Stimulated activated CD4-positive, alpha-beta T cell treated with anti-CD3 and anti-CD28 coated beads, Interleukin-12 subunit alpha, Interleukin-12 subunit beta, amount 100 ng/mL, for 48 hours (primary cell): Measurements from ENCODE around the gene SGTB.
A peak's percentile ranks its signal among the peaks of the same experiment; 100 is the strongest.
"Not testable (repeated sequence)": the region's sequence is repeated elsewhere in the genome, so short reads cannot be mapped to it uniquely, and the experiment has no call there.

Source experiments
- DNase-seq, 3 donors: peaks; one replicate each; pipeline ENCODE4 v3.0.0-alpha.2; 2020; ENCODE audit warnings: low read depth in 2 of 3, low spot score in 1 of 3

Gene SGTB

DNA sequence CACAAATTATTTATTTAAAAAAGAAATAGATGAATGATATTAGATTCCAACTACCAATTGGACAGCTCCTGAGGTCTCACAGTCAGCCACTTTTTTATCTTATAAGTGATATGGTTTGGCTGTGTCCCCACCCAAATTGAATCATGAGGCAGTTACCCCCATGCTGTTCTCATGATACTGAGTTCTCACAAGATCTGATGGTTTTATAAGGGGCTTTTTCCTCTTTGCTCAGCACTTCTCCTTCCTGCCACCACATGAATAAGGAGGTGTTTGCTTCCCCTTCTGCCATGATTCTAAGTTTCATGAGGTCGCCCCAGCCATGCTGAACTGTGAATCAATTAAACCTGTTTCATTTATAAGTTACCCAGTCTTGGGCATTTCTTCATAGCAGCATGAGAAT lies 13.0 kb upstream of the SGTB start:
- no peak for DNase-seq

DNA sequence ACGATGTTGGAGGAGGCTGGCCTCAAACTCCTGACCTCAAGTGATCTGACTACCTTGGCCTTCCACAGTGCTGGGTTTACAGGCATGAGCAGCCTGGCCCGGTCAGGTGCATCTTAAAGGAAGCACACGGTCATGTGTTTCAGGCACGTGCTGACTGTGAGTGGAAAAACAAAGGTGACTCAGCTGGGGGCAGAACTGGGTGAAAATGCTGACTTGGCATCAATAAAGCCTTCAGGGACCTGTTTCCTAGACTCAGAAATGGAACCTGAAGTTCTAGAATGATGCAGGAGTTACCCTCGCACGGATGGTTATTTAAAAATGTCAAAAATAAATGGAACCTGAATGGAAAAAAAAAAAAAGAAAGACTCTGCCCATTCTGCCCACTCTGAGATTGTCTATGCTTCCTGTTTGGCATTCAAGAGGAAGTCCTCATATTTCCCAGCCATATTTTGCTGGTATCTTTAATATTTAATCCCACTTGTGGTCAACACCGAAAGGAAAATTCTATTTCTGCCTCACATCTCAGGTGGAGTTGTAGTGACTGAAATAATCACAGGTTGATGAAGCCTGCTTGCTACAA lies 12.4 kb upstream of the SGTB start:
- not testable (repeated sequence) for DNase-seq

GRCh38 chr5:65732046-65732445 lies 10.1 kb upstream of the SGTB start:
- not testable (repeated sequence) for DNase-seq

- no peak for DNase-seq
Observed at GRCh38 chr5:65730910-65731309, 9.0 kb upstream of the SGTB start.

DNA sequence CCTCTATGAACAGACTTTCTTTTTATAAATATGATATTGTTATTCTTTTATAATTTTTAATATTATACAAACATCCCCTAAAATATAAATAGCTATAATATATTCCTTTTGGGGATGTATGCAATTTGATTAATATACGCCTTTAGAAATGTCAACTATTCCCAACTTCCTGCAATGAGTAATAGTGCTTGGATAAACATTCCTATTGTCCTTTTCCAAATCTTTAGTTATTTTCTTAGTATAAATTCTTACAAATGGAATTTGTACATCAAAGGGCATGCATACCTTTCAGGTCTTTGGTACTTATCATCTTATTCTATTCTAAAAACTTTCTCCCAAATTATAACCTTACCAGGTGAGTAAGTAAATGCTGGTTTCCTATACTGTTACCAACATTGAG lies 6.3 kb upstream of the SGTB start:
- DNase-seq = no peak

DNA sequence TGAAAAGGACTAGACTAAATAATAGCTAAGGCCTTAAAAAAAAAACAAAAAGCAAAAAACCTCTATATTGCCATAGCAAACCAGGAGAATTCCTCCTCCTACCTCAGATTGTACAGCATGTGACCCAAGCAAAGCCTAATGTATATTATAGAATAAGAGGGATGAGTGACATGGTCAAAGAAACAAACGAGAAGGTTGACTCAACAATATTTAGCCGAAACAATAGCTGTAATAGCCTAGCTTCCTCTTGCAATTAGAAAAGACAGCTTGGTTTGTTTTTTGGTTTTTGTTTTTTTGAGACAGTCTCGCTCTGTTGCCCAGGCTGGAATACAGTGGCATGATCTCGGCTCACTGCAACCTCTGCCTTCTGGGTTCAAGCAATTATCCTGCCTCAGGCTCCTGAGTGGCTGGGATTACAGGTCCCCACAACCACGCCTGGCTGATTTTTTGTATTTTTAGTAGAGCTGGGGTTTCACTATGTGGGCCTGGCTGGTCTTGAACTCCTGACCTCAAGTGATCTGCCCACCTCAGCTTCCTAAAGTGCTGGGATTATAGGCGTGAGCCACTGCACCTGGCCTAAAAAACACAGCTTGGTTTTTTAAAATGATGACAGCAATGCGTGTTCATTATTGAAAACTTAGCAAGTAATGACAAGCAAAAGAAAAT lies 5.7 kb upstream of the SGTB start:
- DNase-seq = no peak

- DNase-seq = no peak
Observed at GRCh38 chr5:65722575-65723403, 880 bp upstream of the SGTB start.

DNA sequence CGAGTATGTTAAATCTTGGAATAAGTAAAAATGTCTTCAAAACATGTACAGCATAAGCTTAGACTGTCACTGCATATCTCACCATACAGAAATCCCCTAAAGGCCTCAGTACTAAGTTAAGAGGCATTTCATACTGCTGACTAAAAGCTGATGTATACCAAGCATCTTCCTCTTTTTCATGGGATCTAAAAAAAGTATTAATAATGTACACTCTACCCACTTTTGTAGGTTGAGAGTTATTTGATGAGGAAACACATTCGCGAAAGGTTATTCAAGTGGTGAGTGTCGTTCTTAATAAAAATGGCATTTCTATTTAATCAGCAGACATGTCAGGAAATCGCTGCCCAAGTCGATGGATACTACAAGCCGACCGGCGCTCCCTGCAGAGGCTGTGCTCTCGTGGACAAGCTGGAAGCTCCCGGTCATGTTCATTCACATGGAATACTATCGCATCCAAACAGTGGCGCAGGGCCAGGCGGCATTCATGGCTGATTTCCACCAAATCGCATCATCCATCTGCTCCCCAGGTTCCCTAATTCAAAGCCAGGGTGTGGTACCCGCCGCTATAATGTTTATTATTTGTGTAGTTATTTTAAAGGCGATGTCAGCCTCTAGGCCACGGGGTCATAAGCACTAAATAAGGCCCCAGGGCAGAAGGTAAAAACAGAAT lies 724 bp downstream of the SGTB start:
- DNase-seq = peak in 1 of 3 donors; percentile 8

DNA sequence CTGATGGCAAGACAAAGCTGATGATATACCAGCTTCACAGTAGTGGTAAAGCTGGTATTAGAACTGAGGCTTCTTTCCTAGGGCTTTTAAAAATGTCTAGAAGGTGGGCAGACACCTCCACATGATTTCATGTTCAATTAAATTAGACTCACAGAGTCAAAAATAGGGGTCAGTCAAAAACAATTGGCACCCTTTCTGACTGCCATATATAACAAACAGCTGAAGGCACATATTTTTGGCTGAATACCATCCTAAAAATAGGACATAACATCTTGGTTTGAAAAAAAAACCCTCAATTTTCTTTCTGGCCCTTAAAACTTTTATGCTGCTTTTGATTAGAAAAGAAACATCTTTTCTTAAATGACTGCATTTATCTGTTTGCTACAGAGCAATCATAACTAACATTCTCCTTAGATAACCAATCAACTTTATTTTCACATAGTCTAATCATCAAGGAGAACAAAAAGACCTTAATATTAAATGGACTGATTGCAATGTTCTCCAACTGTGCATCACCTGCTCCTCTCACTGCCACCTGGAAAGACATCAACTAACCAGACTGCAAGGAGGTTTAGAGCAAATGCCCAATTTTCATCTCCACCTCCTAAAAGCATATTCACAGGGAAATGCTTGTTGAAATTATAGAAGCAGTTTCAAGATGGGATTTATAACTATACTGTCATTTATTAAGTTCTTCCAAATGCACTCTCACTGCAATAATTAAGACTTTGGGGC lies 3.2 kb downstream of the SGTB start:
- DNase-seq = no peak

DNA sequence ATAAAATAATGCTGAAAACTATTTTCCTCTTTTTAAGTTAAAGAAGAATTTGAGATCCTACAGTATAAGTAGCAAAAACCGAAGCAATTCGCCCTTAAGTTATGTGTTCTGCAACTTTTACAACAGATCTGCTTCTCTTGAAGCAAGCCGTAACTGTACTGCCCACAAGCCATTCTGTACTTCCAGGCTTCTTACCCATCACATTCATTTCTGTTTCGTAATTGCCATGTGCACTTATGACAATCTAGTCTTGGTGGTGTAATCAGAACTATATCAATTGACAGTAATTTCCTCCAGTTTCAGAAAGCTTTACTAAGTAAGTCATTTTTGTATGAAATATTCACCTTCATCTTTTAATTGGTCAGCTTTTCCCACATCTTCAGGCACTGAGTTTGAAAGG lies 13.8 kb downstream of the SGTB start:
- no peak for DNase-seq

GRCh38 chr5:65707663-65708062 lies 14.2 kb downstream of the SGTB start:
- DNase-seq = no peak

DNA sequence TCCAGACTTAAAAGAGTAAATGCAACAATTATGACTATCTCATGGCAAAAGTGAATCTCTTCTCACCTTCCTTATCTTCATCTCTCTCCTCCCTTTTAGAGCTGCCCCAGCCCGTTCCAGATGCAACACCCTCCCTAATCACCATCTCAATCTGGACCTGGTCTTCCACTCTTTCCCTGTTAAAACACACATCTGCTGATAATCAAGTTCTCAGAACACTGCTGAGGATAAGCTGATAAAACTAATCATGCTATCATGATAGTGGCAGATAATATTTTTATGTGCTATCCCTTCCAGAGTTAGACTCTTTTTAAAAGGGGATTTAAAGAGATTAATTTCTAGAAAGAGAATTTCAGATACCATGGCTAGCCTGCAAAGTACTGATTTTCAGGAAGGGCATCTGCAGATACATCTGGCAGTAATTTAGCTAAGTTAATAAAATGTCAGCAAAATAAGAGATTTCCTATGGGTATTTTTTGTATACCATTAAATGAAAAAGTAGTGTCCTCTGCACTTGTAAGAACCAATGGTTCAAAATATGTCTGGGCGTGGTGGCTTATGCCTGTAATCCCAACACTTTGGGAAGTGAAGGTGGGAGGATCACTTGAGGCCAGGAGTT lies 17.2 kb downstream of the SGTB start:
- DNase-seq = no peak

GRCh38 chr5:65702036-65702435 lies 19.9 kb downstream of the SGTB start:
- no peak for DNase-seq

GRCh38 chr5:65699338-65699737 lies 22.6 kb downstream of the SGTB start:
- no peak for DNase-seq

GRCh38 chr5:65696892-65697291 lies 25.0 kb downstream of the SGTB start:
- no peak for DNase-seq

GRCh38 chr5:65695896-65696295 lies 26.0 kb downstream of the SGTB start:
- no peak for DNase-seq

DNA sequence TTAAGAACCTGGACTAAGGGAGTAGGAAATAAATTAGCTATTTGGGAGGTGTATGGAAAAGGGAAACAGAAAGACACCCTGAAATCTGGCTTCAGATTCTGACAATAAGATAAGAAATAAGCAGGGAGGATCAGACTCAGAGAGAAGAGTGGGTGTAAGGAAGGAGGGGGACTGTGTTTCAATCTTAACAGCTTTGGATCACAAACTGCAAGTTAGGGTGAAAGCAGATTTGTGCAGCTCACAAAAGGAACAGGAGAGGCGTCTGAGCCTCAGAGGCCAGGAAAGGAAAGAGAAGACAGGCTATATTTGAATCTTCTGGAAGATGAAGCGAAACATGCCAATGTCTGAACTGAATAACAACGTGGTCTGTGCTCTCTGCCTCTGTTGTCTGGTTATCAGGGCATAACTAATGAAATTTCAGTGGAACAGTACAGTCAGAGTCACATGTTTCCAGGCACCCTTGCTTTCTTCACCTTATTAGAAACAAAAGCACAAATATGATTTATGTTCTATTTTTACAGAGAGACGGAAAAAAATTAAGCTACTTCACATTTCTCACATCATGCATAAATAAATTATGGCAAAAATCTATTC lies 26.6 kb downstream of the SGTB start:
- DNase-seq = no peak

DNA sequence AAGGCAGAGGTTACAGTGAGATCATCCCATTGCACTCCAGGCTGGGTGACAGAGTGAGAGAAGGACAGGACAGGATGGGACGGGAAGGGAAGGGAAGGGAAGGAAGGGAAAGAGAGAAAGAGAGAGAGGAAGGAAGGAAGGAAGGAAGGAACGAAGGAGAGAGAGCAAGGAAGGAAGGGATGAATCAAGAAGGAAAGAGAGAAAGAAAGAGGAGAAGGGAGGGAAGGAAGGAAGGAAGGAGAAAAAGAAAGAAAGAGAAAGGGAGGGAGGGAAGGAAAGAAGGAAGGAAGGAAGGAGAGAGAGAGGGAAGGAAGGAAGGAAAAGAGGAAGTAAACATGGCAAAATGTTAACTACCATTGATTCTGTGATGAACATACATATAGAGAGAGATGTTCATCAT lies 28.8 kb downstream of the SGTB start:
- no peak for DNase-seq

DNA sequence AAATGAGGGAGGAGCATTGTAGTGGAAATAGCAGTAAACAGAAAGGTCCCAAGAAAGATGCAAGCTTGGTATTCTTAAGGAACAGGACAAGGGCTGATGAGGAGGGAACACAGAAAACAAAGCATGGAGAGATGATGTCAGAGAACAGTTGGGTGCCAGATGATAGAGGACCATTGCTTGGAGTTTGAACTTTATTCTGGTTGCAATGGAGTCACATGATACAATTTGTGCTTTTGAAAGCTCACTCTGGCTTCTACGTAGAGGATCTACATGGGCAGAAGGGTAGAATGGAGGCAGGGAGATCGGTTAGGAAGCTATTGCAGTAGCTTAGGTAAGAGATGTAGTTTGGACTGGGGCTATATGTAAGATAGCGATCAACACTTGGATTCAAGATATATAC lies 39.8 kb downstream of the SGTB start:
- DNase-seq = no peak

DNA sequence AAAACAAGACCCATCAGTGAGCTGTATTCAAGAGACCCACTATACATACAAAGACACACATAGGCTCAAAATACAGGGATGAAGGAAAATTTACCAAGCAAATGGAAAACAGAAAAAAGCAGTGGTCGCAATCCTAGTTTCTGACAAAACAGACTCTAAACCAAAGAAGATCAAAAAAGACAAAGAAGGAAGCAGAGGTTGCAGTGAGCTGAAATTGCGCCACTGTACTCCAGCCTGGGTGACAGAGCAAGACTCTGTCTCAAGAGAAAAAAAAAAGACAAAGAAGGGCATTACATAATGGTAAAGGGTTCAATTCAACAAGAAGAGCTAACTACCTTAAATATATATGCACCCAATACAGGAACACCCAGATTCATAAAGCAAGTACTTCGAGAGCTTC lies 45.9 kb downstream of the SGTB start:
- not testable (repeated sequence) for DNase-seq
